ENCODE data around the gene BANK1.

DNA sequence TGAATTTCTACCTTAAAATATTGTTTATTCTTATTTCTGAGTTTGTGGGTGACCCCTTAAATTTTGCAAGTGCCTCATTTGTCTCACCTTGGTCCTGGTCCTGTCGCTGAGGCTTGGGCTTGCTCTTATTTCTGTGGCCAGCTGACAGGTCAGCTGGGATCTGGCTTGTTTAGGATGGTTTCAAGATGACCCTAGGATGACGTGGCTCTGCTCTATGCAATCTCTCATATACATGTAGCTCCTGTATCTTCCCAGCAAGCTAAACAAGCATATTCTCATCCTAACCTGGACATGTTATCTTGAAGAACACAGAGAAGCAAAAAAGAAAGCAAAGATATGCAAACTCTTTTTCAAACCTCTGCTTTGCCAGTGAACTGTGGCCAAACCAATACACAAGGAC, 158.4 kb downstream of the BANK1 start:
- TF ChIP-seq CTCF (conservative IDR thresholded peaks at IDR 0.05; ENCODE audit: low read length), result no peak
- TF ChIP-seq EZH2phosphoT487 (IDR thresholded peaks at IDR 0.05; ENCODE audit: borderline replicate concordance, low read depth, low read length), result no peak
